Measurements from ENCODE around the gene CERK. TPM values are rescaled to one million over a fixed set of nuclear protein-coding genes. Genes with fewer than 3 reads are reported as not detected.

Gene CERK
- total RNA-seq, 1 donor from 2014 or later = 71.6 TPM

- no peak for ATAC-seq
- intact Hi-C loops (cut with DNase I) = no loop called here
- DNase-seq (ENCODE audit: missing footprints) = no peak
These were observed 77.3 kb downstream of the CERK start for GRCh38 chr22:46660604-46661201.

- intact Hi-C loops (cut with DNase I) = no loop called here
- ATAC-seq = no peak
These were observed 78.3 kb downstream of the CERK start for GRCh38 chr22:46659791-46660186.

GRCh38 chr22:46659059-46659790 is 78.8 kb downstream of the CERK start:
- no peak for DNase-seq (ENCODE audit: missing footprints)
- intact Hi-C loops (cut with DNase I) = no loop called here
- no peak for ATAC-seq

More at GRCh38 chr22:46659791-46660186, 78.3 kb downstream of the CERK start:
- DNase-seq (ENCODE audit: missing footprints) = no peak

GRCh38 chr22:46657996-46658947 is 79.8 kb downstream of the CERK start:
- ATAC-seq = no peak
- no peak for DNase-seq (ENCODE audit: missing footprints)
- intact Hi-C loops (cut with DNase I) = no loop called here

- DNase-seq (ENCODE audit: missing footprints) = no peak
- ATAC-seq = no peak
- intact Hi-C loops (cut with DNase I) = no loop called here
These were observed 80.4 kb downstream of the CERK start for GRCh38 chr22:46657655-46657953.

- intact Hi-C loops (cut with DNase I) = no loop called here
- ATAC-seq = no peak
- DNase-seq (ENCODE audit: missing footprints) = no peak
These were observed 81.0 kb downstream of the CERK start for GRCh38 chr22:46656856-46657654.

GRCh38 chr22:46655861-46656608 is 82.0 kb downstream of the CERK start:
- intact Hi-C loops (cut with DNase I) = no loop called here
- ATAC-seq (no peak), DNase-seq (ENCODE audit: missing footprints) (no peak)

GRCh38 chr22:46654927-46655595 is 83.0 kb downstream of the CERK start:
- intact Hi-C loops (cut with DNase I) = loop anchor here (5.0 kb wide), 2 partner anchors 32 to 78 kb away; no protein-coding TSS in a partner anchor
- no peak for ATAC-seq
- DNase-seq (ENCODE audit: missing footprints) = no peak

- intact Hi-C loops (cut with DNase I) = loop anchor here (5.0 kb wide), 2 partner anchors 33 to 77 kb away; no protein-coding TSS in a partner anchor
- ATAC-seq = no peak
- DNase-seq (ENCODE audit: missing footprints) = no peak
These were observed 83.6 kb downstream of the CERK start for GRCh38 chr22:46654426-46654825.

GRCh38 chr22:46653596-46653995 is 84.5 kb downstream of the CERK start:
- DNase-seq (ENCODE audit: missing footprints) = no peak
- ATAC-seq = no peak
- intact Hi-C loops (cut with DNase I) = loop anchor here (5.0 kb wide), 2 partner anchors 34 to 76 kb away; no protein-coding TSS in a partner anchor

- DNase-seq (ENCODE audit: missing footprints) (no peak), ATAC-seq (peak; percentile 35)
- intact Hi-C loops (cut with DNase I) = loop anchor here (5.0 kb wide), 2 partner anchors 34 to 76 kb away; no protein-coding TSS in a partner anchor
These were observed 85.2 kb downstream of the CERK start for GRCh38 chr22:46652847-46653331.

GRCh38 chr22:46652081-46652846 is 85.8 kb downstream of the CERK start:
- DNase-seq (ENCODE audit: missing footprints) = no peak

GRCh38 chr22:46651316-46651715 is 86.7 kb downstream of the CERK start:
- DNase-seq (ENCODE audit: missing footprints) (no peak), ATAC-seq (no peak)
- intact Hi-C loops (cut with DNase I) = loop anchor here (5.0 kb wide), 2 partner anchors 36 to 74 kb away; no protein-coding TSS in a partner anchor

More at GRCh38 chr22:46652081-46652846, 85.8 kb downstream of the CERK start:
- peak; percentile 17 for ATAC-seq
- intact Hi-C loops (cut with DNase I) = loop anchor here (5.0 kb wide), 2 partner anchors 35 to 75 kb away; no protein-coding TSS in a partner anchor

GRCh38 chr22:46650078-46650810 is 87.8 kb downstream of the CERK start:
- peak; percentile 39 for ATAC-seq
- intact Hi-C loops (cut with DNase I) = loop anchor here (5.0 kb wide), 2 partner anchors 37 to 73 kb away; no protein-coding TSS in a partner anchor

More at GRCh38 chr22:46650078-46650810, 87.8 kb downstream of the CERK start:
- DNase-seq (ENCODE audit: missing footprints) = no peak

Measured in Right ventricle myocardium inferior (tissue), 1 donor.